Small intestine (tissue), 7 donors: ENCODE data around the gene CAMK1D. TPM values are rescaled to one million over a fixed set of nuclear protein-coding genes. Genes with fewer than 3 reads are reported as not detected.
"Not testable (repeated sequence)": the region's sequence is repeated elsewhere in the genome, so short reads cannot be mapped to it uniquely, and the experiment has no call there.

Experiments
- DNase-seq, 2 donors: peaks; one replicate each; pipeline versions ENCODE4 v3.0.0 to v3.0.0-alpha.2; 2013
- FAIRE-seq: peaks from 2 replicates; lab custom pipeline; 2012; peaks lifted over from hg19 to GRCh38; lab: Jason Lieb, UNC
- H3K27ac ChIP-seq, 3 donors: one replicate each; pipeline ENCODE4 v1.5.1; 2013; ENCODE audit warnings: low read length in 2 of 3, mild to moderate bottlenecking in 2 of 3, control low read depth in 1 of 3, inconsistent platforms in 1 of 3, low read depth in 1 of 3, moderate library complexity in 1 of 3
- H3K27me3 ChIP-seq, 3 donors: one replicate each; pipeline ENCODE4 v1.6.1; 2013; ENCODE audit warnings: low read length in 3 of 3, inconsistent platforms in 1 of 3; ENCODE audit not compliant: control insufficient read depth in 3 of 3, insufficient read depth in 3 of 3
- H3K36me3 ChIP-seq, 3 donors: one replicate each; pipeline ENCODE4 v1.6.1; 2013; ENCODE audit warnings: low read length in 3 of 3, inconsistent platforms in 1 of 3, low read depth in 1 of 3, mild to moderate bottlenecking in 1 of 3, moderate library complexity in 1 of 3; ENCODE audit not compliant: control insufficient read depth in 3 of 3, insufficient read depth in 2 of 3
- H3K4me1 ChIP-seq, 3 donors: one replicate each; pipeline ENCODE4 v1.6.1; 2013; ENCODE audit warnings: low read length in 2 of 3, inconsistent platforms in 1 of 3, low read depth in 1 of 3, mild to moderate bottlenecking in 1 of 3, moderate library complexity in 1 of 3; ENCODE audit not compliant: control insufficient read depth in 3 of 3, insufficient read depth in 2 of 3
- H3K4me3 ChIP-seq, 3 donors: one replicate each; pipeline ENCODE4 v1.5.1; 2013; ENCODE audit warnings: low read length in 3 of 3, control low read depth in 1 of 3, inconsistent platforms in 1 of 3, low read depth in 1 of 3, mild to moderate bottlenecking in 1 of 3, moderate library complexity in 1 of 3
- H3K9me3 ChIP-seq, 2 donors: one replicate each; pipeline ENCODE4 v1.6.1; 2013; ENCODE audit warnings: low read depth in 1 of 2, low read length in 1 of 2; ENCODE audit not compliant: control insufficient read depth in 2 of 2, insufficient read depth in 1 of 2
- WGBS, 3 donors: extraction: QIAGEN DNeasy Blood & Tissue Kit; methylation state at CpG; one replicate each; pipeline ENCODE4 v1.1.7; 2013; 5-methylcytosine and 5-hydroxymethylcytosine counted together
- polyA plus RNA-seq, 4 donors: library from polyadenylated mRNA; stranded (reverse) in 3 of 4; unstranded in 1 of 4; fragments of 200-250 nt in 3 of 4; fragments of 120-200 nt in 1 of 4; gene quantifications; one replicate each; pipeline versions ENCODE4 v1.2.1 to v1.2.3, GENCODE V29; 2013
- donor health status: healthy with polysubstance abuse.
- donor health status: control.
- donor health status: control.
- donor health status: Bipolar disorder and iron deficiency.
- donor health status: healthy.

Gene CAMK1D
- polyA plus RNA-seq, 4 donors, result 0.45 to 9.7 (median 3.8) TPM

GRCh38 chr10:12434677-12435076, 85.3 kb downstream of the CAMK1D start:
- not testable (repeated sequence) for DNase-seq

GRCh38 chr10:12435348-12435747, 86.0 kb downstream of the CAMK1D start:
- no peak overlapping the region for H3K27ac ChIP-seq
- no peak overlapping the region for H3K4me3 ChIP-seq
- peaks cover 0 to 5% (median 2%) of the 10 kb centered on the region in 3 donors for H3K4me1 ChIP-seq
- H3K36me3 ChIP-seq, result no peaks in the 10 kb centered on the region
- H3K9me3 ChIP-seq, result peaks cover 0 to 7% of the 10 kb centered on the region in 2 donors
- H3K27me3 ChIP-seq, result no peaks in the 10 kb centered on the region
- FAIRE-seq (no peak), DNase-seq (no peak)
- WGBS, 3 donors, result 85 to 90% (median 87%) methylated on average over 6 of the region's 6 CpGs

More at GRCh38 chr10:12434677-12435076, 85.3 kb downstream of the CAMK1D start:
- WGBS, 3 donors, result 85 to 88% (median 87%) methylated on average over 8 of the region's 8 CpGs
- not testable (repeated sequence) for H3K36me3 ChIP-seq, FAIRE-seq, H3K9me3 ChIP-seq, H3K27ac ChIP-seq, H3K4me1 ChIP-seq, H3K4me3 ChIP-seq, H3K27me3 ChIP-seq

- DNase-seq (peak; percentile 31 to 67), FAIRE-seq (no peak)
- 51 to 75% (median 66%) methylated on average over 16 of the region's 16 CpGs for WGBS, 3 donors
- Histone ChIP-seq H3K9me3 (peaks cover 0 to 7% of the 10 kb centered on the region in 2 donors), H3K4me3 (no peak overlapping the region), H3K27ac (peak overlapping the region in 1 of 3 donors; percentile 39), H3K4me1 (peaks cover 0 to 5% (median 0%) of the 10 kb centered on the region in 3 donors), H3K27me3 (no peaks in the 10 kb centered on the region), H3K36me3 (no peaks in the 10 kb centered on the region)
Observed at GRCh38 chr10:12438919-12439692, 89.8 kb downstream of the CAMK1D start.

- not testable (repeated sequence) for FAIRE-seq, H3K9me3 ChIP-seq, H3K36me3 ChIP-seq, H3K4me1 ChIP-seq, H3K27me3 ChIP-seq, DNase-seq, H3K4me3 ChIP-seq
- H3K27ac ChIP-seq, result peak overlapping the region in 1 of 3 donors; percentile 39
- WGBS, 3 donors, result 85 to 97% (median 90%) methylated on average over 6 of the region's 6 CpGs
Observed at GRCh38 chr10:12439767-12440166, 90.4 kb downstream of the CAMK1D start.

- Histone ChIP-seq H3K27ac (no peak overlapping the region), H3K4me3 (no peak overlapping the region), H3K36me3 (no peaks in the 10 kb centered on the region), H3K4me1 (peaks cover 0 to 12% (median 3%) of the 10 kb centered on the region in 3 donors), H3K27me3 (no peaks in the 10 kb centered on the region), H3K9me3 (peaks cover 0 to 7% of the 10 kb centered on the region in 2 donors)
- WGBS, 3 donors, result 96% methylated on average over 8 of the region's 8 CpGs
- no peak for DNase-seq
- no peak for FAIRE-seq
Observed at GRCh38 chr10:12443026-12443425, 93.7 kb downstream of the CAMK1D start.

- H3K36me3 ChIP-seq, result no peaks in the 10 kb centered on the region
- H3K4me3 ChIP-seq, result no peak overlapping the region
- no peak for FAIRE-seq
- no peak for DNase-seq
- H3K27me3 ChIP-seq, result no peaks in the 10 kb centered on the region
- H3K4me1 ChIP-seq, result peaks cover 0 to 7% (median 3%) of the 10 kb centered on the region in 3 donors
- peaks cover 0 to 1% of the 10 kb centered on the region in 2 donors for H3K9me3 ChIP-seq
- H3K27ac ChIP-seq, result peak overlapping the region in 1 of 3 donors; percentile 32
- 57 to 60% (median 58%) methylated on average over 6 of the region's 6 CpGs for WGBS, 3 donors
Observed at GRCh38 chr10:12444981-12445700, 95.8 kb downstream of the CAMK1D start.

- no peak for FAIRE-seq
- WGBS, 3 donors, result 23 to 47% (median 33%) methylated on average over 4 of the region's 4 CpGs
Observed at GRCh38 chr10:12445701-12446334, 96.5 kb downstream of the CAMK1D start.

GRCh38 chr10:12448340-12448728, 99.0 kb downstream of the CAMK1D start:
- Histone ChIP-seq H3K27ac (peak overlapping the region in 1 of 3 donors; percentile 78), H3K9me3 (no peaks in the 10 kb centered on the region), H3K4me3 (no peak overlapping the region), H3K27me3 (no peaks in the 10 kb centered on the region), H3K4me1 (peaks cover 0 to 7% (median 3%) of the 10 kb centered on the region in 3 donors), H3K36me3 (no peaks in the 10 kb centered on the region)
- DNase-seq (no peak), FAIRE-seq (no peak)
- 46 to 89% (median 75%) methylated on average over 3 of the region's 3 CpGs for WGBS, 3 donors

More at GRCh38 chr10:12445701-12446334, 96.5 kb downstream of the CAMK1D start:
- Histone ChIP-seq H3K36me3 (no peaks in the 10 kb centered on the region), H3K9me3 (no peaks in the 10 kb centered on the region), H3K27ac (no peak overlapping the region), H3K27me3 (no peaks in the 10 kb centered on the region), H3K4me1 (peaks cover 0 to 7% (median 3%) of the 10 kb centered on the region in 3 donors), H3K4me3 (no peak overlapping the region)
- peak; percentile 55 to 61 for DNase-seq
